Neural progenitor cell (in vitro differentiated cells): ENCODE data around the gene ACTRT2. TPM values are rescaled to one million over a fixed set of nuclear protein-coding genes. Genes with fewer than 3 reads are reported as not detected.
A peak's percentile ranks its signal among the peaks of the same experiment; 100 is the strongest.

Experiments used
- DNase-seq: peaks from one replicate; pipeline ENCODE4 v3.0.0-alpha.2; 2016; ENCODE audit warnings: low spot score
- H2AFZ ChIP-seq: fragments of 200-600 bp; sonication (generic); replicated peaks from 2 replicates; pipeline ENCODE4 v1.6.1; 2016; ENCODE audit warnings: antibody characterized with exemption
- H3F3A ChIP-seq: fragments of 200-600 bp; sonication (generic); 2 replicates; pipeline ENCODE4 v1.6.1; 2016; ENCODE audit warnings: antibody characterized with exemption, low read depth
- H3K27ac ChIP-seq: fragments of 200-600 bp; sonication (generic); 2 replicates; pipeline ENCODE4 v1.5.1; 2016; ENCODE audit warnings: mild to moderate bottlenecking
- H3K27me3 ChIP-seq: fragments of 200-600 bp; sonication (generic); 2 replicates; pipeline ENCODE4 v1.6.1; 2016; ENCODE audit warnings: mild to moderate bottlenecking, moderate library complexity
- H3K36me3 ChIP-seq: fragments of 200-600 bp; sonication (generic); 2 replicates; pipeline ENCODE4 v1.5.1; 2016
- H3K4me1 ChIP-seq: fragments of 200-600 bp; sonication (generic); 2 replicates; pipeline ENCODE4 v1.6.1; 2016; ENCODE audit warnings: mixed run types
- H3K4me2 ChIP-seq: fragments of 200-600 bp; sonication (generic); 2 replicates; pipeline ENCODE4 v1.6.1; 2016
- H3K4me3 ChIP-seq: fragments of 200-600 bp; sonication (generic); 2 replicates; pipeline ENCODE4 v1.5.1; 2016
- H3K79me2 ChIP-seq: fragments of 200-600 bp; sonication (generic); 2 replicates; pipeline ENCODE4 v1.6.1; 2016; ENCODE audit warnings: low read depth
- H3K9ac ChIP-seq: fragments of 200-600 bp; sonication (generic); 2 replicates; pipeline ENCODE4 v1.6.1; 2016
- H3K9me3 ChIP-seq: fragments of 200-600 bp; sonication (generic); 2 replicates; pipeline ENCODE4 v1.5.1; 2016; ENCODE audit warnings: low read depth
- H4K20me1 ChIP-seq: fragments of 200-600 bp; sonication (generic); 2 replicates; pipeline ENCODE4 v1.6.1; 2016; ENCODE audit warnings: low read depth
- H3K27ac Mint-ChIP-seq: 3 replicates; pipeline ENCODE4 v1.8.0; 2021; ENCODE audit warnings: mixed read lengths
- H3K27me3 Mint-ChIP-seq: 2 replicates; pipeline ENCODE4 v1.8.0; 2022; ENCODE audit warnings: low read depth, mild to moderate bottlenecking, inconsistent platforms, moderate library complexity, mixed read lengths; ENCODE audit not compliant: insufficient read depth
- H3K36me3 Mint-ChIP-seq: 3 replicates; pipeline ENCODE4 v1.8.0; 2021; ENCODE audit warnings: mixed read lengths
- H3K4me1 Mint-ChIP-seq: 3 replicates; pipeline ENCODE4 v1.8.0; 2021; ENCODE audit warnings: mixed read lengths
- H3K4me3 Mint-ChIP-seq: 3 replicates; pipeline ENCODE4 v1.8.0; 2021; ENCODE audit warnings: mild to moderate bottlenecking, moderate library complexity, mixed read lengths
- H3K9me3 Mint-ChIP-seq: 3 replicates; pipeline ENCODE4 v1.8.0; 2020; ENCODE audit warnings: mixed read lengths
- EZH2 ChIP-seq: fragments of 200-600 bp; sonication (generic); IDR thresholded peaks from 2 replicates; pipeline ENCODE4 v1.6.1; 2017; ENCODE audit warnings: antibody characterized with exemption, mild to moderate bottlenecking, moderate library complexity
- EZH2phosphoT487 ChIP-seq: fragments of 200-600 bp; sonication (generic); IDR thresholded peaks from 2 replicates; pipeline ENCODE4 v1.6.1; 2017; ENCODE audit warnings: antibody characterized with exemption
- total RNA-seq: library from RNA; depleted of rRNA; stranded (reverse); fragments of >200 nt; gene quantifications from 2 replicates; pipeline ENCODE4 v1.2.3, GENCODE V29; 2015; ENCODE audit warnings: low replicate concordance
- TF ChIP-seq, protein P1 (sequence below): fragments of 200-600 bp; sonication (generic); IDR thresholded peaks from 2 replicates; pipeline ENCODE4 v1.5.1; 2017; ENCODE audit warnings: antibody characterized with exemption, mild to moderate bottlenecking

ACTRT2 gene
- total RNA-seq, 1 donor from 2014 or later = not detected

GRCh38 chr1:3060127-3060526 lies 38.9 kb downstream of the ACTRT2 start:
- Mint-ChIP-seq H3K9me3 (no peaks in the 10 kb centered on the region), H3K36me3 (no peaks in the 10 kb centered on the region), H3K27me3 (peaks cover 43% of the 10 kb centered on the region), H3K4me3 (no peak overlapping the region), H3K27ac (no peak overlapping the region), H3K4me1 (peaks cover 10% of the 10 kb centered on the region)
- no peak overlapping the region for H3K27ac ChIP-seq
- no peaks in the 10 kb centered on the region for H3K79me2 ChIP-seq
- peaks cover 22% of the 10 kb centered on the region for H3K4me1 ChIP-seq
- TF ChIP-seq, protein P1, sequence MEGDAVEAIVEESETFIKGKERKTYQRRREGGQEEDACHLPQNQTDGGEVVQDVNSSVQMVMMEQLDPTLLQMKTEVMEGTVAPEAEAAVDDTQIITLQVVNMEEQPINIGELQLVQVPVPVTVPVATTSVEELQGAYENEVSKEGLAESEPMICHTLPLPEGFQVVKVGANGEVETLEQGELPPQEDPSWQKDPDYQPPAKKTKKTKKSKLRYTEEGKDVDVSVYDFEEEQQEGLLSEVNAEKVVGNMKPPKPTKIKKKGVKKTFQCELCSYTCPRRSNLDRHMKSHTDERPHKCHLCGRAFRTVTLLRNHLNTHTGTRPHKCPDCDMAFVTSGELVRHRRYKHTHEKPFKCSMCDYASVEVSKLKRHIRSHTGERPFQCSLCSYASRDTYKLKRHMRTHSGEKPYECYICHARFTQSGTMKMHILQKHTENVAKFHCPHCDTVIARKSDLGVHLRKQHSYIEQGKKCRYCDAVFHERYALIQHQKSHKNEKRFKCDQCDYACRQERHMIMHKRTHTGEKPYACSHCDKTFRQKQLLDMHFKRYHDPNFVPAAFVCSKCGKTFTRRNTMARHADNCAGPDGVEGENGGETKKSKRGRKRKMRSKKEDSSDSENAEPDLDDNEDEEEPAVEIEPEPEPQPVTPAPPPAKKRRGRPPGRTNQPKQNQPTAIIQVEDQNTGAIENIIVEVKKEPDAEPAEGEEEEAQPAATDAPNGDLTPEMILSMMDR = no peak
- TF ChIP-seq EZH2phosphoT487 = no peak
- no peak for TF ChIP-seq EZH2
- H3K36me3 ChIP-seq = no peaks in the 10 kb centered on the region
- H3K4me3 ChIP-seq = no peak overlapping the region
- H3F3A ChIP-seq = peaks cover 7% of the 10 kb centered on the region
- H3K27me3 ChIP-seq = peaks cover 98% of the 10 kb centered on the region
- no peak overlapping the region for H3K9ac ChIP-seq
- H4K20me1 ChIP-seq = peaks cover 9% of the 10 kb centered on the region
- DNase-seq = no peak
- H2AFZ ChIP-seq = no peak overlapping the region
- no peak overlapping the region for H3K4me2 ChIP-seq
- no peaks in the 10 kb centered on the region for H3K9me3 ChIP-seq

DNA sequence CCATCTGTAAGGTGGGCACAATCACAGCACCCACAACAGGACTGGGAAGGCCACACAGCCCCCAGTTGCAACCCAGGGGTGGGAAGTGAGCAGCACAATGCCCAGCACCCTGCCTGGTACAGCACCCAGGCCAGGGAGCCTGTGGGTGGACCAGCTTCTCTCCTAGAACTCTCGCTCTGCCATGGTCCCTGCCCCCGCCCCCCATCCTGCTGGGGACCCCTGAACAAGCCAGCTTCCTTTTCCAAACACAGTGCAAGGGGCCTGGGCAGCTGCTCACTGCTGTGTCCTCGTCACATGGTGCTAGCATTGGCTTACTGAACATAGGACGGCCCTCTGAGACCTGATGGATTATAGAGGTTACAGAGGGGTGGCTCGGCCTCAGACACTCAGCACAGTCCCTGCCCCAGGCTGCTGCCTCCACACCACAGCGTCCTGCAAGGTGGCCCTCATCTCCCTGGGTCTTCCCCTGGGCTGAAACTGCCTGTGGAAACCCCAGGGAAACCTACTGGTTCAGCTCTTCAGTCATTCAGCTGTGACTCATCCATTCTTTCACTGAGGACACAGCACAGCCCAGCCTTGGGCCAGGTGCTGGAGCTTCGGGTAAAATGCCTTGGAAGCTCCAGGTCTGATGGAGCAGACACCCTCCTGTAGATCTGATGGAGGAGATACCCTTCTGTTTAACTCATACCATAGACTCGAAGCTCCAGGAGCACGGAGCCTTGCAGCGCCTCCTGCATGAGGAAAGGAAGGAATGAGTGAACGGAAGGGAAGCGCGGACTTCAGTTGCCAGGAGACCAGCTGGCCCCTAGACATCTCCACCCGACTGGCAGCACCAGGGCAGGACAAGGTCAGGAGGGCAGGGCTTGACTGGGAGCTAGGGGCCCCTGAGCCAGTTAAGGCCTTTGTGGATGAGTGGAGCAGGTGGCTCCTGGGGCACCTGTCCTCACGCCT lies 39.6 kb downstream of the ACTRT2 start:
- no peak overlapping the region for H2AFZ ChIP-seq
- peaks cover 48% of the 10 kb centered on the region for H3K27me3 Mint-ChIP-seq
- H3K27me3 ChIP-seq = peaks cover 98% of the 10 kb centered on the region
- peaks cover 13% of the 10 kb centered on the region for H4K20me1 ChIP-seq
- H3K4me3 Mint-ChIP-seq = no peak overlapping the region
- no peaks in the 10 kb centered on the region for H3K79me2 ChIP-seq
- peaks cover 12% of the 10 kb centered on the region for H3F3A ChIP-seq
- H3K36me3 ChIP-seq = no peaks in the 10 kb centered on the region
- H3K4me1 ChIP-seq = peaks cover 22% of the 10 kb centered on the region
- H3K9me3 ChIP-seq = no peaks in the 10 kb centered on the region
- no peak overlapping the region for H3K4me2 ChIP-seq
- DNase-seq = peak; percentile 11
- H3K27ac ChIP-seq = no peak overlapping the region
- H3K4me3 ChIP-seq = no peak overlapping the region
- H3K9ac ChIP-seq = no peak overlapping the region
- no peak overlapping the region for H3K27ac Mint-ChIP-seq
- no peaks in the 10 kb centered on the region for H3K9me3 Mint-ChIP-seq
- no peak for TF ChIP-seq EZH2
- no peak for TF ChIP-seq EZH2phosphoT487
- TF ChIP-seq, protein P1 = no peak
- H3K4me1 Mint-ChIP-seq = peaks cover 10% of the 10 kb centered on the region
- no peaks in the 10 kb centered on the region for H3K36me3 Mint-ChIP-seq

- H2AFZ ChIP-seq = no peak overlapping the region
- H3K9me3 ChIP-seq = no peaks in the 10 kb centered on the region
- H3F3A ChIP-seq = peaks cover 13% of the 10 kb centered on the region
- Mint-ChIP-seq H3K4me3 (no peak overlapping the region), H3K4me1 (peaks cover 13% of the 10 kb centered on the region), H3K36me3 (no peaks in the 10 kb centered on the region), H3K9me3 (no peaks in the 10 kb centered on the region), H3K27ac (no peak overlapping the region), H3K27me3 (peaks cover 53% of the 10 kb centered on the region)
- H3K79me2 ChIP-seq = no peaks in the 10 kb centered on the region
- peaks cover 20% of the 10 kb centered on the region for H4K20me1 ChIP-seq
- no peak for DNase-seq
- no peaks in the 10 kb centered on the region for H3K36me3 ChIP-seq
- H3K4me3 ChIP-seq = no peak overlapping the region
- H3K27me3 ChIP-seq = peaks cover 100% of the 10 kb centered on the region
- no peak overlapping the region for H3K27ac ChIP-seq
- peaks cover 22% of the 10 kb centered on the region for H3K4me1 ChIP-seq
- H3K9ac ChIP-seq = no peak overlapping the region
- no peak overlapping the region for H3K4me2 ChIP-seq
- TF ChIP-seq EZH2 = no peak
- TF ChIP-seq, protein P1 = no peak
- TF ChIP-seq EZH2phosphoT487 = no peak
Observed at GRCh38 chr1:3061566-3061965, 40.3 kb downstream of the ACTRT2 start.
